H1 (cell line): ENCODE data around the gene ISLR2. TPM values are rescaled to one million over a fixed set of nuclear protein-coding genes. Genes with fewer than 3 reads are reported as not detected.
A peak's percentile ranks its signal among the peaks of the same experiment; 100 is the strongest.

Source experiments
- GTF2F1 ChIP-seq: IDR thresholded peaks from 2 replicates; pipeline ENCODE4 v1.6.1; 2012; ENCODE audit warnings: low read depth, low read length, improper control_type of control experiment, borderline replicate concordance
- PHF8 ChIP-seq: fragments of 200-600 bp; sonication (generic); conservative IDR thresholded peaks from 2 replicates; pipeline ENCODE4 v1.7.1; 2012; ENCODE audit warnings: low read depth, mild to moderate bottlenecking, inconsistent platforms, low read length, moderate library complexity
- POLR2A ChIP-seq, 2 experiments: IDR thresholded peaks; 1 replicate in 1 of 2; 2 replicates in 1 of 2; pipeline ENCODE4 v1.6.1; 2011; ENCODE audit warnings: low read depth in 2 of 2, low read length in 2 of 2, mild to moderate bottlenecking in 2 of 2; ENCODE audit errors: control extremely low read depth in 1 of 2
- SIN3A ChIP-seq, 2 experiments: IDR thresholded peaks in 1 of 2; conservative IDR thresholded peaks in 1 of 2; 2 replicates each; pipeline ENCODE4 v1.6.1; 2011 to 2012; ENCODE audit warnings: low read length in 2 of 2, improper control_type of control experiment in 1 of 2, low read depth in 1 of 2, mild to moderate bottlenecking in 1 of 2
- polyA plus RNA-seq, 7 experiments: library from polyadenylated mRNA; depleted of rRNA in 3 of 7; stranded (reverse) in 5 of 7; unstranded in 2 of 7; fragments of >200 nt in 5 of 7; fragments of 200-250 nt in 2 of 7; gene quantifications; 1 replicate in 5 of 7; 2 replicates in 1 of 7; 4 replicates in 1 of 7; pipeline versions ENCODE4 v1.2.1 to v1.2.3, GENCODE V29; 2011 to 2013; ENCODE audit warnings: missing spikeins in 2 of 7, mixed read lengths in 2 of 7
- total RNA-seq: library from RNA; stranded (reverse); fragmentation: NEBNext Ultra II Directional; extraction: Animal tissue kit (Norgen Biotek cat#: 25700); gene quantifications from 2 replicates; pipeline ENCODE4 v1.2.1, GENCODE V29; 2021

ISLR2 gene
- total and polyA plus RNA-seq, 2 of the 8 experiments (the other 6 are each of a cell fraction or from before 2014, with no cell fraction given): 0.47 to 0.58 TPM

GRCh38 chr15:74099963-74100733 is 30.2 kb upstream of the ISLR2 start (continued):
- peak in 1 of 2 experiments; percentile 52; a peak in 2 of 3 replicates for TF ChIP-seq POLR2A (IDR thresholded peaks at IDR 0.05; ENCODE audit: control extremely low read depth in 1 of 2, low read depth in 2 of 2, low read length in 2 of 2)
- peak; percentile 59; the same call in 1 of the 2 replicates for TF ChIP-seq GTF2F1
- peak; percentile 61 to 62; a peak in 1 of 4 replicates for TF ChIP-seq SIN3A (conservative IDR thresholded peaks at IDR 0.05 in 1 of 2, IDR thresholded peaks at IDR 0.05 in 1 of 2; ENCODE audit: low read depth in 1 of 2, low read length in 2 of 2)
- TF ChIP-seq PHF8: peak; percentile 47; the same call in 1 of the 2 replicates
- TF ChIP-seq, all 59 proteins: peak for 14; not testable (repeated sequence) for 45
